H1 (cell line): ENCODE data around the gene CEMIP2. TPM values are rescaled to one million over a fixed set of nuclear protein-coding genes. Genes with fewer than 3 reads are reported as not detected.

Source experiments
- CTCF ChIA-PET: fragments of 300-600 bp; sonication (Branson Sonifier 250); formaldehyde crosslinking; loops from one replicate; lab custom pipeline; 2021; ENCODE audit not compliant: partially characterized antibody; lab: Charles Lee
- POLR2A ChIA-PET: fragments of 300-600 bp; sonication (Branson Sonifier 250); formaldehyde crosslinking; loops from one replicate; lab custom pipeline; 2021; ENCODE audit warnings: inconsistent platforms; ENCODE audit not compliant: partially characterized antibody; lab: Charles Lee
- DNase-seq, 2 experiments: peaks; one replicate each; pipeline versions ENCODE4 v3.0.0 to v3.0.0-alpha.2; 2010 to 2022; ENCODE audit warnings: low spot score in 2 of 2, low read depth in 1 of 2, mixed read lengths in 1 of 2
- FAIRE-seq: peaks from 2 replicates; lab custom pipeline; 2011; peaks lifted over from hg19 to GRCh38; lab: Jason Lieb, UNC
- H2AFZ ChIP-seq: 2 replicates; pipeline ENCODE4 v1.8.1; 2012; ENCODE audit warnings: low read length, inconsistent platforms
- H2AK5ac ChIP-seq: 2 replicates; pipeline ENCODE4 v1.6.1; 2013; ENCODE audit warnings: low read depth, low read length
- H2BK120ac ChIP-seq: replicated peaks from 2 replicates; pipeline ENCODE3; 2013; ENCODE audit warnings: low read depth, low read length, inconsistent platforms
- H2BK12ac ChIP-seq: 2 replicates; pipeline ENCODE4 v1.6.1; 2013; ENCODE audit warnings: low read depth, low read length
- H2BK15ac ChIP-seq: 2 replicates; pipeline ENCODE4 v1.6.1; 2013; ENCODE audit warnings: low read length
- H2BK20ac ChIP-seq: 2 replicates; pipeline ENCODE4 v1.6.1; 2013; ENCODE audit warnings: low read length
- H2BK5ac ChIP-seq: 2 replicates; pipeline ENCODE4 v1.6.1; 2013; ENCODE audit warnings: low read depth, low read length
- H3K14ac ChIP-seq: 2 replicates; pipeline ENCODE4 v1.6.1; 2013; ENCODE audit warnings: inconsistent platforms; ENCODE audit not compliant: insufficient read length
- H3K18ac ChIP-seq: 2 replicates; pipeline ENCODE4 v1.6.1; 2013; ENCODE audit warnings: low read length; ENCODE audit errors: extremely low read depth
- H3K23ac ChIP-seq: 2 replicates; pipeline ENCODE4 v1.6.1; 2013; ENCODE audit warnings: inconsistent platforms; ENCODE audit not compliant: insufficient read length
- H3K23me2 ChIP-seq: 2 replicates; pipeline ENCODE4 v1.6.1; 2013; ENCODE audit warnings: low read depth, low read length
- H3K27ac ChIP-seq: 2 replicates; pipeline ENCODE4 v1.6.1; 2011; ENCODE audit warnings: low read depth, low read length, inconsistent platforms
- H3K27me3 ChIP-seq, 4 experiments: replicated peaks in 1 of 4; 1 replicate in 1 of 4; 2 replicates in 3 of 4; pipeline versions ENCODE4 v1.6.1 to v1.8.1; 2011 to 2013; ENCODE audit warnings: low read length in 3 of 4, mild to moderate bottlenecking in 3 of 4, inconsistent platforms in 2 of 4, mixed read lengths in 2 of 4, moderate library complexity in 1 of 4; ENCODE audit not compliant: control insufficient read depth in 3 of 4, insufficient read depth in 3 of 4; ENCODE audit errors: extremely low read depth in 1 of 4
- H3K36me3 ChIP-seq, 4 experiments: 2 replicates each; pipeline versions ENCODE4 v1.6.1 to v1.8.1; 2011 to 2013; ENCODE audit warnings: mild to moderate bottlenecking in 4 of 4, low read length in 3 of 4, moderate library complexity in 2 of 4, control low read depth in 1 of 4, inconsistent platforms in 1 of 4; ENCODE audit not compliant: insufficient read depth in 4 of 4, control insufficient read depth in 2 of 4
- H3K4ac ChIP-seq: replicated peaks from 2 replicates; pipeline ENCODE3; 2013; ENCODE audit warnings: low read length, low read depth, mixed read lengths, inconsistent platforms; ENCODE audit not compliant: insufficient read length
- H3K4me1 ChIP-seq, 4 experiments: replicated peaks in 1 of 4; 1 replicate in 1 of 4; 2 replicates in 3 of 4; pipeline versions ENCODE4 v1.6.1 to v1.8.1; 2011 to 2013; ENCODE audit warnings: low read length in 3 of 4, inconsistent platforms in 2 of 4, mixed read lengths in 1 of 4; ENCODE audit not compliant: insufficient read depth in 4 of 4, control insufficient read depth in 3 of 4
- H3K4me2 ChIP-seq, 2 experiments: 2 replicates each; pipeline versions ENCODE4 v1.6.1 to v1.8.1; 2011 to 2013; ENCODE audit warnings: low read depth in 2 of 2, low read length in 2 of 2, control low read depth in 1 of 2, inconsistent platforms in 1 of 2, mild to moderate bottlenecking in 1 of 2; ENCODE audit not compliant: insufficient read depth in 1 of 2
- H3K4me3 ChIP-seq, 4 experiments: fragments of 200-600, 300-600 bp in 1 of 4; sonication (generic), shearing (Covaris generic), sonication (Bioruptor Twin) in 1 of 4; 2 replicates each; pipeline versions ENCODE4 v1.5.1 to v1.8.1; 2011 to 2016; ENCODE audit warnings: low read length in 4 of 4, low read depth in 3 of 4, control low read depth in 2 of 4, inconsistent platforms in 2 of 4, mild to moderate bottlenecking in 2 of 4, mixed read lengths in 1 of 4, moderate library complexity in 1 of 4; ENCODE audit not compliant: insufficient read depth in 2 of 4; ENCODE audit errors: extremely low read depth in 1 of 4
- H3K56ac ChIP-seq: replicated peaks from 2 replicates; pipeline ENCODE3; 2013; ENCODE audit warnings: low read depth, mild to moderate bottlenecking, mixed read lengths, low read length, inconsistent platforms; ENCODE audit not compliant: insufficient read length
- H3K79me1 ChIP-seq: 2 replicates; pipeline ENCODE4 v1.6.1; 2013; ENCODE audit warnings: low read depth, low read length, control low read depth
- H3K79me2 ChIP-seq, 2 experiments: 2 replicates each; pipeline versions ENCODE4 v1.6.1 to v1.8.1; 2012 to 2013; ENCODE audit warnings: low read length in 2 of 2, mild to moderate bottlenecking in 2 of 2, inconsistent platforms in 1 of 2; ENCODE audit not compliant: insufficient read depth in 2 of 2, control insufficient read depth in 1 of 2
- H3K9ac ChIP-seq, 4 experiments: replicated peaks in 1 of 4; 1 replicate in 1 of 4; 2 replicates in 3 of 4; pipeline versions ENCODE4 v1.6.1 to v1.8.1; 2011 to 2013; ENCODE audit warnings: low read depth in 3 of 4, low read length in 3 of 4, control low read depth in 2 of 4, mild to moderate bottlenecking in 2 of 4, moderate library complexity in 2 of 4, inconsistent platforms in 1 of 4; ENCODE audit errors: extremely low read depth in 1 of 4
- H3K9me3 ChIP-seq, 2 experiments: 2 replicates each; pipeline versions ENCODE4 v1.6.1 to v1.8.1; 2012 to 2013; ENCODE audit warnings: mild to moderate bottlenecking in 2 of 2, moderate library complexity in 2 of 2, control low read depth in 1 of 2, inconsistent platforms in 1 of 2, low read depth in 1 of 2, low read length in 1 of 2, mixed read lengths in 1 of 2; ENCODE audit not compliant: insufficient read depth in 2 of 2
- H4K20me1 ChIP-seq, 2 experiments: replicated peaks in 1 of 2; 2 replicates each; pipeline versions ENCODE3 to v1.8.1; 2011 to 2013; ENCODE audit warnings: inconsistent platforms in 2 of 2, low read length in 2 of 2, mild to moderate bottlenecking in 1 of 2; ENCODE audit not compliant: insufficient read depth in 2 of 2, control insufficient read depth in 1 of 2
- H4K5ac ChIP-seq: 2 replicates; pipeline ENCODE4 v1.6.1; 2013; ENCODE audit warnings: low read length, low read depth, mixed read lengths, inconsistent platforms; ENCODE audit not compliant: insufficient read length
- H4K8ac ChIP-seq: 2 replicates; pipeline ENCODE4 v1.8.0; 2013; ENCODE audit warnings: mild to moderate bottlenecking, moderate library complexity, low read length, inconsistent platforms; ENCODE audit not compliant: insufficient read depth; ENCODE audit errors: extremely low read depth
- H4K91ac ChIP-seq: replicated peaks from 2 replicates; pipeline ENCODE3; 2013; ENCODE audit warnings: low read length, mixed read lengths, inconsistent platforms; ENCODE audit not compliant: insufficient read length
- BACH1 ChIP-seq: IDR thresholded peaks from 2 replicates; pipeline ENCODE4 v1.6.1; 2012; ENCODE audit warnings: low read length, improper control_type of control experiment
- GABPA ChIP-seq: IDR thresholded peaks from 2 replicates; pipeline ENCODE4 v1.6.1; 2011; ENCODE audit warnings: mild to moderate bottlenecking, low read length, moderate library complexity, borderline replicate concordance; ENCODE audit not compliant: insufficient read depth
- JUND ChIP-seq: IDR thresholded peaks from 2 replicates; pipeline ENCODE4 v1.6.1; 2011; ENCODE audit warnings: mild to moderate bottlenecking, improper control_type of control experiment, low read length
- RNF2 ChIP-seq: fragments of 200-900, 300-1000 bp; sonication (generic); IDR thresholded peaks from 2 replicates; pipeline ENCODE4 v1.7.1; 2016; ENCODE audit warnings: borderline replicate concordance, low read depth, mild to moderate bottlenecking, antibody characterized with exemption, low read length; ENCODE audit not compliant: poor library complexity, severe bottlenecking; ENCODE audit errors: missing control alignments
- SAP30 ChIP-seq: fragments of 300-600 bp; sonication (generic); IDR thresholded peaks from 2 replicates; pipeline ENCODE4 v1.7.1; 2012; ENCODE audit warnings: low read length, moderate library complexity, mild to moderate bottlenecking, inconsistent platforms; ENCODE audit not compliant: insufficient read depth, insufficient replicate concordance
- SUZ12 ChIP-seq: fragments of 200-600 bp; sonication (generic); IDR thresholded peaks from 2 replicates; pipeline ENCODE4 v1.6.1; 2012; ENCODE audit warnings: mild to moderate bottlenecking, inconsistent platforms, low read length, moderate library complexity, mixed read lengths
- TAF1 ChIP-seq: IDR thresholded peaks from 2 replicates; pipeline ENCODE4 v1.6.1; 2011; ENCODE audit warnings: mild to moderate bottlenecking, low read depth, low read length
- ZNF274 ChIP-seq: IDR thresholded peaks from 2 replicates; pipeline ENCODE4 v1.7.0; 2012; ENCODE audit warnings: low read length, borderline replicate concordance; ENCODE audit errors: extremely low read depth
- WGBS, 2 experiments: shearing (Covaris generic) in 1 of 2; methylation state at CpG; one replicate each; pipeline versions ENCODE4 v1.1.6 to v1.1.7; 2013 to 2015; ENCODE audit warnings: low lambda C conversion rate in 2 of 2, mixed read lengths in 2 of 2, inconsistent platforms in 1 of 2, low coverage in 1 of 2, missing lambda C conversion rate in 1 of 2; ENCODE audit not compliant: insufficient replicate concordance in 2 of 2, insufficient coverage in 1 of 2, insufficient read length in 1 of 2; ENCODE audit errors: extremely low coverage in 1 of 2, missing lambda C conversion rate in 1 of 2; 5-methylcytosine and 5-hydroxymethylcytosine counted together
- polyA plus RNA-seq, 7 experiments: library from polyadenylated mRNA; depleted of rRNA in 3 of 7; stranded (reverse) in 5 of 7; unstranded in 2 of 7; fragments of >200 nt in 5 of 7; fragments of 200-250 nt in 2 of 7; gene quantifications; 1 replicate in 5 of 7; 2 replicates in 1 of 7; 4 replicates in 1 of 7; pipeline versions ENCODE4 v1.2.1 to v1.2.3, GENCODE V29; 2011 to 2013; ENCODE audit warnings: missing spikeins in 2 of 7, mixed read lengths in 2 of 7
- total RNA-seq: library from RNA; stranded (reverse); fragmentation: NEBNext Ultra II Directional; extraction: Animal tissue kit (Norgen Biotek cat#: 25700); gene quantifications from 2 replicates; pipeline ENCODE4 v1.2.1, GENCODE V29; 2021

The CEMIP2 gene
- total and polyA plus RNA-seq, 2 of the 8 experiments (the other 6 are each of a cell fraction or from before 2014, with no cell fraction given) = 25.2 to 52.1 TPM

- H3K9me3 ChIP-seq = no peaks in the 10 kb centered on the region
- H4K20me1 ChIP-seq = peaks cover 0 to 2% of the 10 kb centered on the region in 2 experiments
- H2BK12ac ChIP-seq = no peak overlapping the region
- H2AFZ ChIP-seq = no peak overlapping the region
- 96% methylated on average over 4 of the region's 4 CpGs; no CpG with 5 or more reads in 1 of the 2 experiments for WGBS, 2 experiments
- no peak overlapping the region for H4K5ac ChIP-seq
- H3K56ac ChIP-seq = no peak overlapping the region
- ChIA-PET POLR2A (no interaction called here), CTCF (no interaction called here)
- H2BK5ac ChIP-seq = no peak overlapping the region
- H2BK15ac ChIP-seq = no peak overlapping the region
- no peaks in the 10 kb centered on the region for H3K79me1 ChIP-seq
- peaks cover 4% of the 10 kb centered on the region; the same call in 1 of the 2 replicates for H3K23me2 ChIP-seq
- TF ChIP-seq SUZ12 (no peak), ZNF274 (no peak), JUND (no peak), BACH1 (no peak), TAF1 (no peak), GABPA (no peak), RNF2 (no peak), SAP30 (no peak)
- H2BK20ac ChIP-seq = no peak overlapping the region
- H3K18ac ChIP-seq = no peak overlapping the region
- no peak overlapping the region for H2AK5ac ChIP-seq
- H3K14ac ChIP-seq = no peak overlapping the region
- no peak for DNase-seq
- no peak overlapping the region for H3K4me3 ChIP-seq
- FAIRE-seq = no peak
- H4K8ac ChIP-seq = no peak overlapping the region
- no peak overlapping the region for H3K27ac ChIP-seq
- H3K27me3 ChIP-seq = no peaks in the 10 kb centered on the region; a peak in 1 of 7 replicates
- no peak overlapping the region for H3K9ac ChIP-seq
- H3K36me3 ChIP-seq = no peaks in the 10 kb centered on the region
- no peak overlapping the region for H4K91ac ChIP-seq
- H3K4me1 ChIP-seq = peaks cover 0 to 7% (median 0%) of the 10 kb centered on the region in 4 experiments; a peak in 3 of 7 replicates
- no peak overlapping the region for H3K23ac ChIP-seq
- no peak overlapping the region for H3K4ac ChIP-seq
- H2BK120ac ChIP-seq = no peak overlapping the region
- peaks cover 0 to 3% of the 10 kb centered on the region in 2 experiments; a peak in 2 of 4 replicates for H3K79me2 ChIP-seq
- H3K4me2 ChIP-seq = no peak overlapping the region
These were observed 4.4 kb upstream of the CEMIP2 start for GRCh38 chr9:71772726-71773125.
